Esophagus muscularis mucosa (tissue), 4 donors: ENCODE results near the gene STARD13. TPM values are rescaled to one million over a fixed set of nuclear protein-coding genes. Genes with fewer than 3 reads are reported as not detected.

Experiments used
- DNase-seq: peaks from one replicate; pipeline ENCODE4 v3.0.0-alpha.2; 2017; ENCODE audit errors: extremely low spot score
- H3K27ac ChIP-seq, 4 donors: fragments of 200-600 bp; sonication (generic); replicated peaks in 1 of 4; 1 replicate in 3 of 4; 2 replicates in 1 of 4; pipeline ENCODE4 v1.5.1; 2016 to 2019; ENCODE audit warnings: mild to moderate bottlenecking in 1 of 4
- H3K27me3 ChIP-seq, 4 donors: fragments of 200-600 bp; sonication (generic); one replicate each; pipeline versions ENCODE4 v1.5.1 to v1.6.0; 2016 to 2019
- H3K36me3 ChIP-seq, 4 donors: fragments of 200-600 bp; sonication (generic); one replicate each; pipeline ENCODE4 v1.5.1; 2016 to 2019
- H3K4me1 ChIP-seq, 4 donors: fragments of 200-600 bp; sonication (generic); one replicate each; pipeline ENCODE4 v1.5.1; 2016 to 2019
- H3K4me3 ChIP-seq, 4 donors: fragments of 200-600 bp; sonication (generic); 1 replicate in 2 of 4; 2 replicates in 2 of 4; pipeline ENCODE4 v1.5.1; 2016 to 2019; ENCODE audit warnings: mild to moderate bottlenecking in 4 of 4, moderate library complexity in 1 of 4
- H3K9me3 ChIP-seq, 4 donors: fragments of 200-600 bp; sonication (generic); 1 replicate in 3 of 4; 2 replicates in 1 of 4; pipeline ENCODE4 v1.5.1; 2016 to 2019
- CTCF ChIP-seq, 3 experiments: fragments of 200-600 bp in 2 of 3; fragments of 450-650 bp in 1 of 3; sonication (generic) in 2 of 3; IDR thresholded peaks; one replicate each; pipeline ENCODE4 v1.5.1; 2017 to 2019; ENCODE audit warnings: antibody characterized with exemption in 3 of 3, mild to moderate bottlenecking in 2 of 3, moderate library complexity in 1 of 3
- EP300 ChIP-seq: sonication (generic); formaldehyde crosslinking; IDR thresholded peaks from one replicate; pipeline ENCODE4 v1.6.1; 2017; ENCODE audit warnings: antibody characterized with exemption
- POLR2A ChIP-seq: fragments of 450-650 bp; IDR thresholded peaks from one replicate; pipeline ENCODE4 v1.6.1; 2017; ENCODE audit warnings: antibody characterized with exemption, moderate library complexity, mild to moderate bottlenecking, low read depth
- POLR2AphosphoS5 ChIP-seq, 2 donors: sonication (generic); formaldehyde crosslinking; IDR thresholded peaks; one replicate each; pipeline ENCODE4 v1.6.1; 2017; ENCODE audit warnings: antibody characterized with exemption in 2 of 2
- WGBS: methylation state at CpG from one replicate; pipeline ENCODE4 v1.1.5; 2018; 5-methylcytosine and 5-hydroxymethylcytosine counted together
- intact Hi-C: fragments of 100-400 bp; cut with DNase I; formaldehyde crosslinking; loops from one replicate; pipeline ENCODE4 v1.15.1; 2023
- total RNA-seq, 4 donors: library from RNA; depleted of rRNA; stranded (reverse); fragments of >200 nt; gene quantifications; one replicate each; pipeline versions ENCODE4 v1.1.0 to v1.2.1, GENCODE V29; 2016

Gene STARD13
- total RNA-seq, 4 donors from 2014 or later, result 44.9 to 59.2 (median 56.2) TPM

GRCh38 chr13:33174491-33174890, 111.1 kb downstream of the STARD13 start:
- Histone ChIP-seq H3K36me3 (peaks cover 0 to 3% (median 0%) of the 10 kb centered on the region in 4 donors), H3K4me1 (peaks cover 40 to 84% (median 76%) of the 10 kb centered on the region in 4 donors), H3K27ac (peak overlapping the region; percentile 14 to 49 (median 23)), H3K9me3 (no peaks in the 10 kb centered on the region), H3K4me3 (no peak overlapping the region), H3K27me3 (no peaks in the 10 kb centered on the region)
- no peak for DNase-seq
- intact Hi-C loops, result no loop called here
- 87% methylated on average over 3 of the region's 3 CpGs for WGBS
- TF ChIP-seq CTCF (IDR thresholded peaks at IDR 0.05) (no peak), POLR2AphosphoS5 (IDR thresholded peaks at IDR 0.05) (no peak), POLR2A (no peak)

DNA sequence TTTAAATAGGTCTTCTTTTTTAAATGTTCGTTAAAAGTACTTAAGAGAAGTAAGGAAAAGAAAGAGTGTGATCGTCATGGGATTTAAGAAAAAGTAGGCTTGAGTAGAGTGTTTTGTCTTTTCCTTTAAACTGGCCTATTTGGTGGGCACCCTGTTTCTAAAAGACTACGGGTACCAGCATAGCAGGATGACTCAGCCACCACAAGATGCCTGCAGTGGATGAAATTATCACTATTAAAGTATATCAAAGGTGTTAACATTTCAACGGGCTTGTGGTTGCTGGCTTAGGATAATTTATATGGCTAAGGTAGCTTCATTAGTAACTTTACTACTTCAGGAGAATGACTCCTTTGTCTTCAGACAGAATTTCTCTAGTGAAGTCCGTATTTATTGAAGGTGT, 112.6 kb downstream of the STARD13 start:
- 89% methylated on average over 5 of the region's 5 CpGs for WGBS
- H3K36me3 ChIP-seq, result peaks cover 0 to 3% (median 0%) of the 10 kb centered on the region in 4 donors
- no peaks in the 10 kb centered on the region for H3K9me3 ChIP-seq
- DNase-seq, result no peak
- intact Hi-C loops, result no loop called here
- no peaks in the 10 kb centered on the region for H3K27me3 ChIP-seq
- H3K4me1 ChIP-seq, result peaks cover 56 to 83% (median 80%) of the 10 kb centered on the region in 4 donors
- peak overlapping the region in 2 of 4 donors; percentile 22 to 46 for H3K27ac ChIP-seq
- H3K4me3 ChIP-seq, result no peak overlapping the region
- no peak for TF ChIP-seq POLR2A
- TF ChIP-seq EP300, result no peak
- TF ChIP-seq CTCF (IDR thresholded peaks at IDR 0.05), result no peak
- TF ChIP-seq POLR2AphosphoS5 (IDR thresholded peaks at IDR 0.05), result no peak

- intact Hi-C loops, result no loop called here
- peaks cover 0 to 6% (median 1%) of the 10 kb centered on the region in 4 donors for H3K36me3 ChIP-seq
- TF ChIP-seq CTCF (IDR thresholded peaks at IDR 0.05) (no peak), POLR2AphosphoS5 (IDR thresholded peaks at IDR 0.05) (peak in 1 of 2 donors; percentile 43), EP300 (no peak), POLR2A (no peak)
- peaks cover 57 to 85% (median 82%) of the 10 kb centered on the region in 4 donors for H3K4me1 ChIP-seq
- no peak for DNase-seq
- no peak overlapping the region for H3K4me3 ChIP-seq
- 85% methylated on average over 2 of the region's 2 CpGs for WGBS
- peak overlapping the region in 2 of 4 donors; percentile 22 to 46 for H3K27ac ChIP-seq
- no peaks in the 10 kb centered on the region for H3K9me3 ChIP-seq
- no peaks in the 10 kb centered on the region for H3K27me3 ChIP-seq
Observed at GRCh38 chr13:33172400-33172799, 113.2 kb downstream of the STARD13 start.

GRCh38 chr13:33169273-33169980, 116.1 kb downstream of the STARD13 start:
- H3K27ac ChIP-seq, result peak overlapping the region; percentile 48 to 64 (median 56)
- no peaks in the 10 kb centered on the region for H3K27me3 ChIP-seq
- H3K9me3 ChIP-seq, result no peaks in the 10 kb centered on the region
- peaks cover 43 to 57% (median 54%) of the 10 kb centered on the region in 4 donors for H3K4me1 ChIP-seq
- TF ChIP-seq POLR2AphosphoS5 (IDR thresholded peaks at IDR 0.05), result no peak
- TF ChIP-seq EP300, result no peak
- H3K4me3 ChIP-seq, result no peak overlapping the region
- intact Hi-C loops, result no loop called here
- WGBS, result 81% methylated on average over 6 of the region's 6 CpGs
- peaks cover 0 to 32% (median 18%) of the 10 kb centered on the region in 4 donors for H3K36me3 ChIP-seq
- no peak for DNase-seq

DNA sequence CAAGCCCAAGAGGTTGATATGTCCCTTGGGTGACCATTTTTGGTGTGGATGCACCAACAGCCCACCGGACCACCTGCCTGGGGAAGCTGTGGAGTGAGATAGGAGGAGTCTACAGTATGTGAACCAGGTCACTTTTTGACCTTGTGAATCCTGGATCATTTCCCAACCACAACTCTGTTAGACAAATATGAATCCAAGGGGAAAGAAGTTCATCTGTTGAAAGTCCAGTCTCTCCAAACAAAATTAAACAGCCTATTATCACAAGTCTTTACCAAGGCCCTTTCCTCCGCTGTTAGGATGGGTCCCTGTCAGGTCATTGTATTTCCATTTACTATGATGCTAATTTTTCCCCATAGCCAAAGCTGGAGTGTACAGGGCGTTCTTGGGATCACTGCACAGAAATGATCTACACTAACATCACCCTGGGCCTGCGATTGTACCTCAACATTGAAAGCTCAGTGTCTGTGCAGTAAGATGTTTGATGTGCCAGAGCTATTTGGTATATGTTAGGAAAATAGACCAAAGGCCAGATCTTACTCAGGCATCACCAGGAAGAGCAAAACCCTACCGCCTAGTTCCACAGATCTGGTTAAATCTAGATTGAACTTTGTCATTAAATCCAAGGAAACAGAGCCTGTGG, 117.1 kb downstream of the STARD13 start:
- no peaks in the 10 kb centered on the region for H3K9me3 ChIP-seq
- peaks cover 41 to 54% (median 46%) of the 10 kb centered on the region in 4 donors for H3K4me1 ChIP-seq
- TF ChIP-seq POLR2A, result no peak
- no peak for TF ChIP-seq POLR2AphosphoS5 (IDR thresholded peaks at IDR 0.05)
- no peak for TF ChIP-seq CTCF (IDR thresholded peaks at IDR 0.05)
- TF ChIP-seq EP300, result no peak
- no peak overlapping the region for H3K4me3 ChIP-seq
- intact Hi-C loops, result no loop called here
- peaks cover 0 to 40% (median 24%) of the 10 kb centered on the region in 4 donors for H3K36me3 ChIP-seq
- peak overlapping the region; percentile 48 to 64 (median 56) for H3K27ac ChIP-seq
- H3K27me3 ChIP-seq, result no peaks in the 10 kb centered on the region
- WGBS, result 45% methylated on average over 5 of the region's 5 CpGs
- DNase-seq, result no peak
